GM18498 (cell line): ENCODE data around the gene B9D2.
"Not testable (repeated sequence)": the region's sequence is repeated elsewhere in the genome, so short reads cannot be mapped to it uniquely, and the experiment has no call there.

ENCODE experiments used
- ATAC-seq: cut with Tn5 transposase; IDR thresholded peaks from one replicate; pipeline ENCODE4 v1.9.1; 2021; ENCODE audit warnings: mild to moderate bottlenecking, moderate library complexity; ENCODE audit not compliant: unreplicated experiment

B9D2 gene, protein sequence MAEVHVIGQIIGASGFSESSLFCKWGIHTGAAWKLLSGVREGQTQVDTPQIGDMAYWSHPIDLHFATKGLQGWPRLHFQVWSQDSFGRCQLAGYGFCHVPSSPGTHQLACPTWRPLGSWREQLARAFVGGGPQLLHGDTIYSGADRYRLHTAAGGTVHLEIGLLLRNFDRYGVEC

GRCh38 chr19:41363753-41364523, at the start of gene B9D2:
Gene B9D2, minus strand, starts transcription at chr19:41364149. Its CDS starts 630 bp downstream, at chr19:41363519.
- ATAC-seq, result peak; percentile 90

DNA sequence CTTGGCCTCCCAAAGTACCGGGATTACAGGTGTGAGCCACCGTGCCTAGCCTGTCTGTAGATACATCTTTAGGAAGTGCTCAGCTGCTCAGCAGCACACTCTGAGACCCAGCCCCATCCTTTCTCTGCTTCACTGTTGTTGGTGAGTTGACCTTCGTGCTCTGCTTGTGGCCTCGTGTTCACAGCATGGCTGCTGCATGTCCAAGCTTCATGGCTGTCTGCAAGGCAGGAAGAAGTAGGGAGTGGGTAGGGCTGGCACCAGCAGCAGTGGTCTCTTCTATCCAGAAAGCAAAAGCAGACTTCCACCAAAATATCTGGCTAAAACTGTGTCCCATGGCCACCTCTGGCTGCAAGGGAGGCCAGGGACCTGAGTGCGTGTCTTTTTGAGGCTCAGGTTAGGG, 49.0 kb upstream of the B9D2 start:
- no peak for ATAC-seq

GRCh38 chr19:41411968-41412265, 48.0 kb upstream of the B9D2 start:
- ATAC-seq, result no peak

DNA sequence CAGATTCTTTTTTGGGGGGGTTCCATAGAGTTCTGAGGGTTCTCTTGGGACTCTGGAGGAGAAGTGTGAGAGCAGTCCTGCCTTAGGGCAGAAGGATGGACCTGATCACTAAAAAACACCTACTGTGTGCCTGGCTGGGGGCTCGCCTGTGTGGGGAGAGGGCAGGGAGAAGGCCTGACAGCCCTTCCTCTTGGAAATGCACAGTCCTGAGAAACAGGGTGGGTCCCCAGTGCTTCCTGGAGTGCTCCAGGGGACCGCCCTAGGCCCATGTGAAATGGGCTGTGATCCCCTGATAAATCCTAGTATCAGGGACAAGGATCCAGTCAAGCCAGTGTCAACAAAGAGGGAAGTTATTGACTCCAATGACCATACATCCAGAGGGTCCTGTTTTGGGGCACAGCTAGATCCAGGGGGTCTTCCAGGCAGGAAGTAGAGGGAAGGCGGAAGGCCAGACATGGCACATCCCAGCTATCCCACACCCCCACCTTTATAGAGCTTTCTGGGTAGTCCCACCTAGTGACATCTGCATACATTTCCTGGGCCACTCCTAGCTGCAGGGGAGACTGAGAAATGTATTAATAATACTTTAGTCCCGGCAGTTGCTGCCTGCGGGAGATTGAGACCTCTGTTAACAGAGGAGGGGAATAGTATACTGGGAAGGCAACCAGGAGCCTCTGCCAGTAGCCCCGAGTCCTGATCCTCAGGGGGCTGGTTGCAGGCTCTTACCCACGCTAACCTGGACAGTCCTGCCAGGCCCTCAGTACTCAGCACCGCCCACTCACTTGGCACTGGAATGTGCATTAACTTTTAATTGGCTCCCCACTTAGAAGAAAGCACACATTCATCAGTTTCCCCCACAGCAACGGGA, 47.4 kb upstream of the B9D2 start:
- no peak for ATAC-seq

DNA sequence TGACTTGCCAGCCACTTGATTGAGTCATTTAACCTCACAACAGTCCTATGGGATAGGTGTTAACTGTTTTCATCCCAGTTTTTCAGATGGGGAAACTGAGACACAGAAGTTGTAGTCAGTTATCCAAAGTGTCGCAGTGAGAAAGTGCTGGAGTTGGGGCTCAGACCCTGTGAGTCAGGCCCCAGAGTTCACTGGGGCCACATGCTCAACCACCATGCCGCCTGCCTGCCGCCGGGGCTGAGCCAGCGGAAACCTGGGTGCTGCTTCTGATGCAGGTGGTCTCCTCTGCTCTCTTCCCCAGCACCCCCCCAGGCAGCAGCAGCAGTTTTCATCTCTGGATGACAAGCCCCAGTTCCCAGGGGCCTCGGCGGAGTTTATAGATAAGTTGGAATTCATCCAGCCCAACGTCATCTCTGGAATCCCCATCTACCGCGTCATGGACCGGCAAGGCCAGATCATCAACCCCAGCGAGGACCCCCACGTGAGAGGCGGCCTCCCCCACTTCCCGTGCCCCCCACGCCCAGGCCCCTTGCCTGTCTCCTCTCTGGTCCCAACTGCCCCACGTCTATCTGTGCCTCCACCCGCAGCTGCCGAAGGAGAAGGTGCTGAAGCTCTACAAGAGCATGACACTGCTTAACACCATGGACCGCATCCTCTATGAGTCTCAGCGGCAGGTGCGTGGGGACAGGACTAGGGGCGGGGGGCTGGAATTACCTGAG, 46.5 kb upstream of the B9D2 start:
- ATAC-seq, result no peak

DNA sequence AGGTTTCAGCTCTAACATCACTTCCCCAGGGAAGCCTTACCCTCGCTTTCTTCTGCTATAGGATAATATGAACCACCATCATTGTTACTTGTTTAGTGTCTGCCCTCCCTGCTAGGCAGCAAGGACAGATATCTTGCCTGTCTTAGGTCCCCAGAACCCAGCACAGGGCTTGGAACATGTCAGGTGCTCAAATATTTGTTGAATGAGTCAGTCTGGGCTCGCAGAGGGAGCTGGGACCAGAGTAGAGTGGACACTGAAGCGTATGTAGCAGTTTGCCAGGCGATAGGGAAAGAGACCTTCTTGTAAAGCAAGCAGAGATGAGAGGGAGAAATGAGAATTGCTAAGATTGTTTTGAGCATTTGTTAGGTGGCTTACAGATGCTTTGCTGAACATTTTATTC, 45.3 kb upstream of the B9D2 start:
- no peak for ATAC-seq

GRCh38 chr19:41408846-41409245, 44.9 kb upstream of the B9D2 start:
- not testable (repeated sequence) for ATAC-seq

- no peak for ATAC-seq
Observed at GRCh38 chr19:41408256-41408655, 44.3 kb upstream of the B9D2 start.

GRCh38 chr19:41407271-41407670, 43.3 kb upstream of the B9D2 start:
- no peak for ATAC-seq

- ATAC-seq, result no peak
Observed at GRCh38 chr19:41405776-41406175, 41.8 kb upstream of the B9D2 start.

- ATAC-seq, result no peak
Observed at GRCh38 chr19:41403181-41403970, 39.4 kb upstream of the B9D2 start.

GRCh38 chr19:41402010-41402409, 38.1 kb upstream of the B9D2 start:
- ATAC-seq, result no peak

DNA sequence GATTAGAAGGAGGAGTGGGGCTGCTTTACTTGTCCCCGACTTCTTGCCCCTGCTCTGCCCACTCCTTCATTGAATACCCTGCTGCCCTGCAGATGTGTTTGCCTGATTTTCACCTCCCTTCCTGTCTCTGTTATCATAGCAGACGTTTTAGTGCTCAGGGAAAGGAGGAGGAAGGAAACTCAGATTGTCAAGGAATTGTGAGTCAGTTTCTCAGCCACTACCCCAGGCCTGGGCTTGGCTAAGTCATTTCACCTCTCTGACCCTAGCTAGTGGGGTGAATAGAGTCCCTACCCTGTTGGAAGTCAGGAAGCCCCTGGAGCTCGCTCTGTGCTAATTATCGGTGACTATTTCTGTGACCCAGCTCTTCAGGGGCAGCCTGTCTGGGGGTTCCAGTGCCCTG, 37.5 kb upstream of the B9D2 start:
- no peak for ATAC-seq

DNA sequence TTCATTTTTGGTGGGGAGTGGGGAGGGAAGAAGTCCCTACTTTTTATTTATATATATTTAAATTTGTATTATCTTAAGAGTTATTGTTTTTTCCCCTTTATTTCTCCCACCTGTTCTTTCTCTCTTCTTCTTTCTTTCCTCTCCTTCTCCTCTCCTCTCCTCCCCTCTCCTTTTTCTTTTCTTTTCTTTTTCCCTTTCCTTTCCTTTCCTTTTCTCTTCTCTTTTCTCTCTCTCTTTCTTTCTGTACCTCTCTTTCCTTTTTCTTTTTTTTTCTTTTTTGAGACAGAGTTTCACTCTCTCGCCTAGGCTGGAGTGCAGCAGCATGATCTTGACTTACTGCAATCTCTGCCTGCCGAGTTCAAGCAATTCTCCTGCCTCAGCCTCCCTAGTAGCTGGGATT, 35.6 kb upstream of the B9D2 start:
- ATAC-seq, result no peak

- no peak for ATAC-seq
Observed at GRCh38 chr19:41399091-41399490, 35.1 kb upstream of the B9D2 start.

- no peak for ATAC-seq
Observed at GRCh38 chr19:41398598-41398997, 34.6 kb upstream of the B9D2 start.

GRCh38 chr19:41398050-41398418, 34.1 kb upstream of the B9D2 start:
- ATAC-seq, result no peak

- ATAC-seq, result peak; percentile 91
Observed at GRCh38 chr19:41397086-41398049, 33.4 kb upstream of the B9D2 start, which contains the start of the genes BCKDHA and EXOSC5. Gene BCKDHA, plus strand, starts transcription at chr19:41397818. Its CDS starts 10 bp downstream, at chr19:41397828. Gene EXOSC5, minus strand, starts transcription at chr19:41397359. Its CDS starts 31 bp downstream, at chr19:41397328.

DNA sequence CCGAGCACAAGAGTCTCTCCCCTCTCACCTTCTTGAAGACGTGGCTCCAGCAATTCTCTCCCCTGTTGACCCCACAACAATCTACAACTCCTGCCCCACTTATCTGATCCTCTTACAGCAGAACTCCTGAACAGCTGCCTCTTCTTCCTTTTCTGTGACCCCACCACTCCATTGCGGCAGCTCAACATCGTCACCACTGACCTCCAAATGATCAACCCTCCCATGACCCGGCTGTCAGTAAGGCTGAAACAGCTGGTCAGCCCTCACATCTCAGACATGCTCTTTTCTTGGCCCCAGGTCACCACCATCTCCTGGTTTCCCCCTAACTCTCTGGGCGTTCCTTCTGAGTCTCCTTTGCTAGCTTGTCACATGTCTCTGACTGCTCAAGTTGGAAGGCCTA, 31.4 kb upstream of the B9D2 start:
- no peak for ATAC-seq
